ENCODE measurements around the gene ADAM33. TPM values are rescaled to one million over a fixed set of nuclear protein-coding genes. Genes with fewer than 3 reads are reported as not detected.

ADAM33 gene
- polyA plus RNA-seq, 5 donors: 8.3 to 16.1 (median 10.2) TPM

DNA sequence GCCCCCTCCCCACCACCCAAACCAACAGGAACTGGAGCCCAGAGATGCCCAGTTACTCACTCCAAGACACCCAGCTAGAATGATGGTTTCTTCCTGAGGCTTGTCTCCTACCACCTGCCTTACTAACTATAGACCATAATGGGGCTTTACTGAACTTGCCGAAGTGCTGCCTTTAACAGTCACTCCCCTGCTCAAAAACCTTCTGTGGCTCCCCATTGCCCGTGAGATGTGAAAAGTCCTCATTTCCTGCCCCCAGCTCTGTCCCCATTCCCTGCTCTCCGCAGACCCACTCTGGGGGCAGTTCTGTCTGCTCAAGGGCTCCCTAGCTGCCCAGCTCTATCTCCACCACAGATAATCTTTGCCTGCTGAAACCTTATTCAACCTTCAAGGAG lies 25.7 kb upstream of the ADAM33 start:
- DNase-seq: no peak

DNA sequence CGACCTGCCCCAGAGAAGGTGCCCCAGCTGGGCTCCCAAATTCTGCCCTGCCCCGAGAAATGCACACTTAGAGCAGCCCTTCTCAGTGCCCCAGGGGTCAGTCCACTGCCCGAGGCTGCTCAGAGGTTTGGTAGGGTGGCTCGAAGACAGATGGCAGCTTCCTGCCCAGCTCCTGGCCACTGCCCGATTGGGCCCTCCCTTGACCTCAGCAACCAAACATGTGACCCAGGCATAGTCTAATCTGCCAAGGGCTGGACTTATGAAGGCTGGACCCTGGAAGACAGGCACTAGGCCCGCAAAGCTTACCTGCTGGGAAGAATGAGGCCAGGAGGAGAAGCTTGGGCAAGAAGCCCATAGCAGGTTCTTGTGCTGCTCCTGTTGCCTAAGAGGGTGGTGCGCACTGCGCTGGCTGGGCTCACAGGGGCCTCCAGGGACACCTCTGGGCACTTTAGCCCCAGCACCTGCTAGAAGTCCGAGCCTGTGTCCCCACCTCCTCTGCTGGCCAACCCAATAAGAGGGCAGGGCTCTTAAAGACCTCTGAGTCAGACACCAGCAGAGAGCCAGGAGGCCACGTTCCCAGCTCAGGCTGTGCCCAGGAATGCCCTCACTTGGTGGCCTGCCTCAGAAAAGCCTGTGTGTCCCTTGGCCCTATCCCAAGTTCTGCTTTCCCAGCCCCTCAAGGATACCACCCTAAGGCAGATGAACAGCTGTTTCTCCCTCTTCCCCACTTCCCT lies 25.1 kb upstream of the ADAM33 start:
- no peak for DNase-seq

DNA sequence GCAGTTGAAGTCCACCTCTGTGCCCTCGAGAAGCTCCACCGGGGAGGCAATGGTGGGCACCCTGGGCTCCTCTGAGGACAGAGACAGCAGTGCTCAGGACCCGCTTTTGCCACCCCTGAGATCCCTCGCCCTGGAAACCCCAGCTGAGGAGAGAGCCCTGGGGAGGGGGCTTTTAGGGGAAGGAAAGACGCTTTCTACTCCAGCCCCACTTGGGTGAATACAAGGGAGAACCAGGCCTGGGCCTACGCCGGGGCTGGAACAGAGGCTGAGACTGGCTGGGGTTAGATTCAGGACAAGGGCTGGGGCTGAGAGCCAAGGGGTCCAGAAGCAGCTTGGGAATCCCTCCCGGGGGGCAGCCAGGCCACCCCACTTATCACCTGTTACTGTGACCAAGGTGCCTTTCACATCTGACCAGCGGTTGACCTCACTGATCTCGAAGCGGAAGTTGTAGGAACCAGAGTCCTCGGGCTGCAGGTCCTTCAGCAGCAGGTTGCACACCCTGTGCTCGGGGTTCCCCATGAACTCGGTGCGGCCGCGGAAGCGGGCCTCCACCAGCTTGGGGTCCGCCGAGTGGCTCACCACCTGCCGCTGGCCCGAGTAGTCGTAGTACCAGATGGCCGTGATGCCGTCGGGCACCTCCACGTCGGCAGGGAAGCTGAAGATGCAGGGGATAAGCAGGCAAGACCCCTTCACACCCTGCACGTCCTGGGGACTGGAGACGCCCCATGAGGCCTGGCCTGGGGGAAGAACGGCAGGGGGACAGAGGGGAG lies 24.3 kb upstream of the ADAM33 start:
- DNase-seq: no peak

- DNase-seq: no peak
Observed at GRCh38 chr20:3705491-3705969, 23.7 kb upstream of the ADAM33 start.

GRCh38 chr20:3704087-3704486 lies 22.3 kb upstream of the ADAM33 start:
- no peak for DNase-seq

- DNase-seq: no peak
Observed at GRCh38 chr20:3702611-3703391, 21.0 kb upstream of the ADAM33 start.

GRCh38 chr20:3701061-3701998 lies 19.5 kb upstream of the ADAM33 start:
- DNase-seq: no peak

DNA sequence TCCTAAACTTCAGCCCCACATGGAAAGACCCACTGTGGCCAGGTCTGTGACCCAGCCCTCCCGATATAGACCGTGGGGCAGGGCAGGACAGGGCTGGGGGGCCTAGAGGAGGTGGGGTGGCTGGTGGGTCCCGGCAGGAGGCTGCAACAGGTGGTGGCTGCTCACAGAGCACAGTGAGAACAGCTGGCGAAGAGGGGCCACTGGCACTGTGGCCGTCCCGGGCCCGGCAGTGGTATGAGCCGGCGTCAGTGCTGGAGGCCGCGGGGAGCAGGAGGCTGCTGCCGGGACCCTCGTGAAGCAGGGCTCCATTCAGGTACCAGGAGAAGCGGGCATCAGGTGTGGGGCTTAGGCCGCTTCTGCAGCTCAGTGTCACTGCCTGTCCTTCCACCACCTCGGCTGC lies 17.2 kb upstream of the ADAM33 start:
- DNase-seq: no peak

DNA sequence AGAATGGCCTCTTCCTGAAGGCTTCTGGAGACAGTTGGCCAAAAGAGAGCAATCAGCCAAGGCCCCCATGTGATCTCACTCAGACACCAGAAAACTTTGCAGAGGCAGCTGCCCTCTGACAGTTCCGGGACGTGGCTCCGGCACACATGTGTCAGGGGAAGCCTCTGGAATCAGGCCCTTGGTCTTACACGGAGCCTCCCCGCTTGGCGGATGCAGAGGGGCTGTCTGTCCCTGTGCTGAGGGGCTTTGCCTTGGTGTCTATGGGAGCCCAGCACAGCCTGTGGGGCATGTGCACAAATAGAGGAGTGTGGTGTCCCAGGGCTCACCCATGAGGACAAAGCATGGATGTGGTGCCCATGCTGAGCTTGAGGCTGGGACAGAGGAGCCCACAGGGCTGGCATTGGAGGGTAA lies 16.8 kb upstream of the ADAM33 start:
- DNase-seq: no peak

- no peak for DNase-seq
Observed at GRCh38 chr20:3697588-3698305, 15.9 kb upstream of the ADAM33 start.

- no peak for DNase-seq
Observed at GRCh38 chr20:3696745-3697587, 15.2 kb upstream of the ADAM33 start.

DNA sequence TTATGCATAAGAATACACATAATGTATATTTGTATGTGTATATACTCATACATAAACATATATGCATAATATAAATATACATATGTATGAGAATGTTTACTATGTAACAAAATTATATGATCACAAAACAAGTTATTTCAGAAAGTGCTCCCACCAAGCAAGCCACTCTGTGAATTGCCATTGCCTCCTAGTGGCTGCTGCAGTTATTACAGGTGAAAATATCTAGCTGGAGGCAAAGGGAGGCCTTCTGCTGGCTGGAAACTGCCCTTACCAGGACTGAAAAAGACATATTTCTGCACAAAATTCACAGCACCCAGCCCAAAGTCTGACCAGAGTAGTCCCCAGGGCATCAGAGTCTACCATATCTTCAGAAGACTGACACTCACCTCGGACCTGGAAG lies 14.4 kb upstream of the ADAM33 start:
- DNase-seq: no peak

DNA sequence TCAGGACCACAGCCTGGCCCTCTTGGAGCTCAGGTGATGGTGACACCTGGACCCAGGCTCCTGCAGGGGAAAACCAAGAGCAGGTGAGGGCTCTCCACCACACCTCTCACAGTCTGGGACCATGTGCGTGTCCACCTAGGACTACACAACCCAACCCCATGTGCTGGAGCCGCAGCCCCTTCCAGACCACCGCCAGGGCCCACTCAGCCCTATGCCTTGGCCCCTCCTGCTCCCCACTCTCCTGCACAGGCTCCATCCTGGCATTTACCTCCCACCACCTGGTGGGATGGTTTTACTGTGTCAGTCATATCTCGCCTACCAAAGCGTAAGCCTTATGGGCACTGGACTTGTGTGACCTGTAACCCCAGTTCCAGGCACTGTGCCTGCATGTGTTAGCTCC lies 13.1 kb upstream of the ADAM33 start:
- no peak for DNase-seq

DNA sequence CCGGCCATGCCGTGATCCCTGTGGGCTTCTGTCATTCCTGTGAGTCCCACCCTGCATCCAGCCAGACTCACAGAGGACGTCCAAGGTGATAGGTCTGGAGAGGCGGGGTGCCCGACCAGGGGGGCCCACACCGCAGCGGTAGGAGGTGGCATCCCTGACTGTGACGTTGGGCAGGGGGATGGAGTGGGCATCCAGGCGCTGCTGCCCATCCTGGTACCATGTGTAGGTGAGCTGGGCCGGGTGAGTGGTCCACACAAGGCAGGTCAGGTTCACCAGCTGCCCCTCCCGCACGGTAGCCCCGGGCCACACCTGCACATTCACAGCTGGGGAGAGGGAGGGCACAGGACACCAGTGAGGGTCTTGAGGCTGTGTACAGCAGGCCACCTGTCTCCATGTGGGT lies 11.6 kb upstream of the ADAM33 start:
- no peak for DNase-seq

GRCh38 chr20:3692706-3693294 lies 11.0 kb upstream of the ADAM33 start:
- DNase-seq: no peak

GRCh38 chr20:3691897-3692296 lies 10.1 kb upstream of the ADAM33 start:
- DNase-seq: no peak

DNA sequence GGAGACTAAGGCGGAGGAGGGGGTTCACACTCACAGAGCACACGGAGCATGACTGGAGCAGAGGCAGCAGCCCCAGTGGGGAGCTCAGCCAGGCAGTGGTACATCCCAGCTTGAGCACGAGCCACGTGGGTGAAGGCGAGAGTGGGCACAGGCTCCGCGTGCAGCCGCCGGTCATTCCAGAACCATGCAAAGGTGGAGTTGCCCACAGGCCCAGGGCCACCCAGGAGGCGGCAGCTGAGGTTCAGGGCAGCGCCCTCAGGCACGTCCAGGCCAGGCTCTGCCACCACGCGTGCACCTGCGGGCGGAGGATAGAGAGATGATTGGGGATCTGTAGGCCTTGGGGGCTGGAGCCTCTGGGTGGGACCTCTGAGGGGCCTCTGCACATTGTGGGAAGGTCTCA lies 9.5 kb upstream of the ADAM33 start:
- no peak for DNase-seq

- no peak for DNase-seq
Observed at GRCh38 chr20:3690413-3690812, 8.6 kb upstream of the ADAM33 start.

DNA sequence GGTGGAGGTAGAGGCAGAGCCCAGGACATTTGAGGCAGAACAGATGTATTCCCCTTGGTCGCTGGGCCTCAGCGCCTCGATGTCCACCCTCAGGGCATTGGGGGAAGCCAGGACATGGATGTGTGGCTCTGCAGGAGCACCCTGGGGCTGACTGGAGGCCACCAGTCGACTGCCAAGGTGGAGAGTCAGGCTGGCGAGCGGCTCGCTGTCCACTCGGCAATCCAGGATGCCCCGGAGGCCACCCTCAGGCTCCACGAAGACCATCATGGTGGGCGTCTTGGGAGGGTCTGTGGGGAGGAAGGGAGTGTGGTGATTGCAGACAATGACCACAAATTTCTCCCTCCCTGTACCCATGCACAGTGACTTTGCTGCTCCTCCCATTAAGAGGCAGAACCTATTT lies 8.2 kb upstream of the ADAM33 start:
- no peak for DNase-seq
